A549 treated with Hydrocortisone at 1 μM for 4 hours (cell line): ENCODE data around the gene CEACAM1. TPM values are rescaled to one million over a fixed set of nuclear protein-coding genes. Genes with fewer than 3 reads are reported as not detected.

Experiments
- total RNA-seq: library from RNA; stranded (reverse); fragments of 200-300 nt; extraction: Qiagen RNA extraction; gene quantifications from 5 replicates; pipeline ENCODE4 v1.2.3, GENCODE V29; 2022

Gene CEACAM1
- 1.7 to 2.7 TPM (median 2.0 TPM) in 5 replicates for total RNA-seq

GRCh38 chr19:42528354-42529247, at the start of gene CEACAM1:
TSS of gene CEACAM1 (minus strand) at chr19:42528481. CDS start at chr19:42528374, 107 bp downstream.

Other genes starting within 250 kb of the CEACAM1 start
- 3.3 to 4.2 TPM (median 3.7 TPM) in 5 replicates for gene PRR19, start 226.3 kb downstream of the CEACAM1 start, total RNA-seq
- gene PAFAH1B3, start 225.9 kb downstream of the CEACAM1 start, total RNA-seq = 111 to 151 TPM (median 145 TPM) in 5 replicates
- 3.2 to 4.0 TPM (median 3.9 TPM) in 5 replicates for gene TMEM145, start 215.2 kb downstream of the CEACAM1 start, total RNA-seq
- gene MEGF8, start 202.8 kb downstream of the CEACAM1 start, total RNA-seq = 20.2 to 29.1 TPM (median 23.4 TPM) in 5 replicates
- 29.2 to 53.3 TPM (median 43.8 TPM) in 5 replicates for gene CNFN, start 138.2 kb downstream of the CEACAM1 start, total RNA-seq
- 1.3 to 2.8 TPM (median 1.7 TPM) in 5 replicates for gene LIPE, start 101.1 kb downstream of the CEACAM1 start, total RNA-seq
- gene CXCL17, start 85.5 kb downstream of the CEACAM1 start, total RNA-seq = 0.09 TPM in 1 of 5 replicates, not detected in the others
- not detected in 5 replicates for gene CEACAM8, start 66.4 kb upstream of the CEACAM1 start, total RNA-seq
- 0.07 to 0.26 TPM (median 0.09 TPM) in 3 of 5 replicates, not detected in the others for gene PSG3, start 212.0 kb upstream of the CEACAM1 start, total RNA-seq
- 0.16 to 0.39 TPM (median 0.29 TPM) in 4 of 5 replicates, not detected in the other for gene PSG8, start 237.2 kb upstream of the CEACAM1 start, total RNA-seq